ENCODE results near the gene MAD1L1.

MAD1L1 gene

GRCh38 chr7:1950452-1951158, 282.1 kb downstream of the MAD1L1 start:
- no peaks in the 10 kb centered on the region for H3K4me1 ChIP-seq (ENCODE audit: control insufficient read depth in 1 of 2, insufficient read depth in 1 of 2, low read depth in 1 of 2, low read length in 1 of 2)
- H3K4me3 ChIP-seq (ENCODE audit: low read depth in 1 of 2, low read length in 1 of 2) = no peak overlapping the region
- H3K36me3 ChIP-seq = no peaks in the 10 kb centered on the region
- no peaks in the 10 kb centered on the region for H3K27me3 ChIP-seq
- TF ChIP-seq, protein P1, sequence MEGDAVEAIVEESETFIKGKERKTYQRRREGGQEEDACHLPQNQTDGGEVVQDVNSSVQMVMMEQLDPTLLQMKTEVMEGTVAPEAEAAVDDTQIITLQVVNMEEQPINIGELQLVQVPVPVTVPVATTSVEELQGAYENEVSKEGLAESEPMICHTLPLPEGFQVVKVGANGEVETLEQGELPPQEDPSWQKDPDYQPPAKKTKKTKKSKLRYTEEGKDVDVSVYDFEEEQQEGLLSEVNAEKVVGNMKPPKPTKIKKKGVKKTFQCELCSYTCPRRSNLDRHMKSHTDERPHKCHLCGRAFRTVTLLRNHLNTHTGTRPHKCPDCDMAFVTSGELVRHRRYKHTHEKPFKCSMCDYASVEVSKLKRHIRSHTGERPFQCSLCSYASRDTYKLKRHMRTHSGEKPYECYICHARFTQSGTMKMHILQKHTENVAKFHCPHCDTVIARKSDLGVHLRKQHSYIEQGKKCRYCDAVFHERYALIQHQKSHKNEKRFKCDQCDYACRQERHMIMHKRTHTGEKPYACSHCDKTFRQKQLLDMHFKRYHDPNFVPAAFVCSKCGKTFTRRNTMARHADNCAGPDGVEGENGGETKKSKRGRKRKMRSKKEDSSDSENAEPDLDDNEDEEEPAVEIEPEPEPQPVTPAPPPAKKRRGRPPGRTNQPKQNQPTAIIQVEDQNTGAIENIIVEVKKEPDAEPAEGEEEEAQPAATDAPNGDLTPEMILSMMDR (IDR thresholded peaks at IDR 0.05) = no peak
- H3K27ac ChIP-seq = no peak overlapping the region
- H3K9me3 ChIP-seq = no peaks in the 10 kb centered on the region

- Histone ChIP-seq H3K27ac (no peak overlapping the region), H3K27me3 (no peaks in the 10 kb centered on the region), H3K4me1 (ENCODE audit: control insufficient read depth in 1 of 2, insufficient read depth in 1 of 2, low read depth in 1 of 2, low read length in 1 of 2) (no peaks in the 10 kb centered on the region), H3K4me3 (ENCODE audit: low read depth in 1 of 2, low read length in 1 of 2) (no peak overlapping the region), H3K36me3 (no peaks in the 10 kb centered on the region), H3K9me3 (no peaks in the 10 kb centered on the region)
- TF ChIP-seq, protein P1 (IDR thresholded peaks at IDR 0.05) = no peak
Observed at GRCh38 chr7:1950066-1950451, 282.7 kb downstream of the MAD1L1 start.

DNA sequence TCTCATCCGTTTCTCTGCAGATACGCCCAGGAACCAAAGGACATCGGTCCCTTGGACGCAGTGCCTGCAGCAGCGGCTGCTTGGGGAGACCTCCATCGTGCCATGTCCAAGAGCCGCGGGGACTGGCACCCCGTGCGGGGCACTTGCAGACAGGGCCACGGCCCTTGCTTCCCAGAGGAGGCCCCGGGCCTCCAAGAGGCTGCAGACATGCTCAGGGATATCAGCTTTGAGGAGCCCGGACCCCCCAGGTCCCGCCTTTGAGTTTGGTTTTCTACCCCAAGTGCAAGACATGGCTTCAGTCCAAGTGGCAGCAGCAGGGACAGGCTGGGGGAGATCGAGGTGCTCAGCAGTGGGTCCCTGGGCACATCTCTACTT, 283.1 kb downstream of the MAD1L1 start:
- Histone ChIP-seq H3K36me3 (no peaks in the 10 kb centered on the region), H3K4me1 (ENCODE audit: control insufficient read depth in 1 of 2, insufficient read depth in 1 of 2, low read depth in 1 of 2, low read length in 1 of 2) (no peaks in the 10 kb centered on the region), H3K9me3 (no peaks in the 10 kb centered on the region), H3K27me3 (no peaks in the 10 kb centered on the region), H3K4me3 (ENCODE audit: low read depth in 1 of 2, low read length in 1 of 2) (no peak overlapping the region), H3K27ac (no peak overlapping the region)
- TF ChIP-seq, protein P1 (IDR thresholded peaks at IDR 0.05) = no peak

GRCh38 chr7:1948887-1949680, 283.7 kb downstream of the MAD1L1 start:
- TF ChIP-seq, protein P1 (IDR thresholded peaks at IDR 0.05) = no peak
- Histone ChIP-seq H3K4me1 (ENCODE audit: control insufficient read depth in 1 of 2, insufficient read depth in 1 of 2, low read depth in 1 of 2, low read length in 1 of 2) (no peaks in the 10 kb centered on the region), H3K27ac (no peak overlapping the region), H3K9me3 (no peaks in the 10 kb centered on the region), H3K27me3 (no peaks in the 10 kb centered on the region), H3K36me3 (no peaks in the 10 kb centered on the region), H3K4me3 (ENCODE audit: low read depth in 1 of 2, low read length in 1 of 2) (no peak overlapping the region)

DNA sequence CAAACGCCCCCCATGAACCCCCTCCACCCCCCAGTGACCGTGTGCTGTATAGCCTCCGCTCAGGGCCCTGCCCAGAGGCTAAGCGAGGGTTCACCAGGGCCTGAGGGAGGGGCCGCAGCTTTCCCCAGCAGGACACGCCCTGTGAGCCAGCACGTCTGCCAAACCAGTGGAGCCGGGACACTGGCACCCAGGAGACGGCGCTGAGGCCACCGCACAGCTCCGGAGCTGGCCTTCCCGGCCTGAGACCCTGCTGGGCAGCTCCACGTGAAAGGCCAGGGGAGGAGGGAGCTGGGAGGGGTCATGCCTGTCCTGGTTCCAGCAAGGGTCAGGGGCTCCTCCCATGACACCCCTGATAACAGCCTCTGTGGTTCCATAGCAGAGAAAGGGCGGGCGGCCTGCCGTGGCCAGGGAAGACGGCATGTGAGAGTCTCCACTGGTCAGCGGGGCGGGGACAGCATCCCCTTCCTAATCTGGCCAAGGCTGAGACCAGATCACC, 284.4 kb downstream of the MAD1L1 start:
- TF ChIP-seq, protein P1 (IDR thresholded peaks at IDR 0.05) = no peak
- no peak overlapping the region for H3K27ac ChIP-seq
- H3K27me3 ChIP-seq = no peaks in the 10 kb centered on the region
- H3K36me3 ChIP-seq = no peaks in the 10 kb centered on the region
- H3K4me1 ChIP-seq (ENCODE audit: control insufficient read depth in 1 of 2, insufficient read depth in 1 of 2, low read depth in 1 of 2, low read length in 1 of 2) = no peaks in the 10 kb centered on the region
- H3K9me3 ChIP-seq = no peaks in the 10 kb centered on the region
- no peak overlapping the region for H3K4me3 ChIP-seq (ENCODE audit: low read depth in 1 of 2, low read length in 1 of 2)
